NCI-H1694 (cell line): Measurements from ENCODE around the gene SLC9A9.

Experiments
- DNase-seq: peaks from one replicate; lab custom pipeline; 2025; lab: John Stamatoyannopoulos, UW

SLC9A9 gene

DNA sequence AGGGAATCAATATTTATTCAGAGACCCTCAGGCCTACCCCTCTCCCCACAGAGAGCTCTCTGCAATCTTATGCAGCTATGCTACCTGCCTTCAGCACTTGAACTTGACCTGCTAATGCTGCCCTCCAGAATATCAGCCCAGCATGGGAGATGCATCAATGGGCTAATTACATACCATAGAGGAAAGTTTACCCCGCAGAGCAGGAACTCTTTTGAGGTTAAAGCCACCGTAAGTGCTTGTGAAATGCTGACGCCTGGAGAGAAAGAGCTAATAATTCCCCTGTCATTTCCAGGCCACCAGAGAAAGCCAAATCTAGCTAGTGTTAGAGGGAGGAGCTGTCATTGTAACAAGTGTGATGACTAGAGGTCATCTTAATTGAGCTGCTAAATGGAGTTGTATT lies 601.2 kb downstream of the SLC9A9 start:
- DNase-seq = no peak

DNA sequence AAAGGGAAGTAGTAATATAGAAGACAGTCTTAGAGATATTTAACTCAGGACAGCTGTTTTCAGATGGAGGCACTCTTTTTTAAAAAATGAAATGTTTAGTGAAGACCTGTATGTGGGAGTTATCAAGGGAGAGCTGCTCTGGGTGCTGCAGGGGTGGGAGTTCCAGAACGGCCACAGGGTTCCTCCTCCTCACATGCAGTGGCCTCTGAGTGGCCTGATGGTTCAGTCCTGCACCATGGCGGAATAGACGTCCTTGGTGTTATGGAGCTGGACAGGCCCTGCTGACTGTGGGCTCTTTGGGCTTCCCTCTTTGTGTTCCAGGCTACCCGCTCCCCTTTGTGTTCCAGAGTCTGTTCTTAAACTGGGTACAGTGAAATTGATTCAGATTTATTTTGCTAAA lies 602.6 kb downstream of the SLC9A9 start:
- DNase-seq = no peak

DNA sequence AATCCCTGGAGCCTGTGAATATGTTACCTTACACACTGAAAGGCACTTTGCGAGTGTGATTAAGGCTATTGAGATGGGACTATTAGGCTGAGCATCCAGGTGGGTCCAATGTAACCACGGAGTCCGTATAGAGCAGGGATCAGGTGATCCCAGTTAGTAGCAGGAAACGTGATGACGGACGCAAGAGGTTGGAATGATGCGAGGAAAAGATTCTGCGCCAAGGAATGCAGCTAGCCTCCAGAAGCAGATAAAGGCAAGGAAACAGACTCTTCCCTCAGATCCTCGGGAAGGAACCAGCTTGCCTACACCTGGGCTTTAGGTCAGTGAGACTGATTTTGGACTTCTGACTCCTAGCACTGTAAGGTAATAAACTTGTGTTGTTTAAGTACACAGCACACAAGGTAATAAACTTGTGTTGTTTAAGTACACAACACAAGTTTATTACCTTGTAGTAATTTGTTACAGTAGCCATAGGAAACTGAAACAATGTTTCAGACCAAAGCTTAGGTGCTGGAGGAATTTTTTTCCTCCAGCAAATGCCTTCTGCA lies 603.7 kb downstream of the SLC9A9 start:
- DNase-seq = no peak

DNA sequence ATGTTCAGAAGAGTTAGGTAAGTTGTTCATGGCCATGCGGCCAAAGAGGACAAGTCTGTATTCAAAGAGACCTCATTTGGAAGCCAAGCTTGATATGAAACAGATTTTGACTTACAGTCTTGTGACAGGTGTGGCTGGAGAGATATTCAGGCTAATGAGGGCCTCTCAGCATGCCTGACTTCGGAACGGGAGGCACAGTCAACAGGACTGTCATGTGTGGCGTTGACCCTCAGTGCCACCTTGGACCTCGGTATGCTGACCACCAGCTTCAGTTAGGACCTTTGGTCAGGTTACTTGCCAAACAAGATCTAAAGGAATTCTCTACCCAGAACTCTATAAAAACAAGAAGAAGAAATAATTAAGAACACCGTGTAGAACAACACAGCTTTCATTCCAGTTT lies 604.6 kb downstream of the SLC9A9 start:
- DNase-seq = no peak

DNA sequence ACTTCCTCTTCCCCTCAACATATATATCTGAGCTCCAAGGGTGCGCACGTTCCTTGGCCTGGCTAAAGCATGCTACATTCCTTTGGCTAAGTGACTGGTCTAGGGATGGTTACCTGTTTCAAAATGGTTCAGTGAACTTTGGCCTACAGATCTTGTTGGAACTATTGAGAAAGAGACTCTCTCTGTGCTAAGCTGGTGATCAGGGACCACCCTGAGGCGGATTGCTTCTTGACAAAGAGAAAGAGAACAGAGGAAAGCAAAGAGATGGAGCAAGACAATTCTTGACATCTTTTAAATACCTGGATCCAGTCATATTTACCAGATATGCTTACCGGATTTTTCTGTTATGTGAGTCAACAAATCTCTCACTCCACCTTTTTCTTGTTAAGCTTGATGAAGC lies 605.6 kb downstream of the SLC9A9 start:
- DNase-seq = no peak

DNA sequence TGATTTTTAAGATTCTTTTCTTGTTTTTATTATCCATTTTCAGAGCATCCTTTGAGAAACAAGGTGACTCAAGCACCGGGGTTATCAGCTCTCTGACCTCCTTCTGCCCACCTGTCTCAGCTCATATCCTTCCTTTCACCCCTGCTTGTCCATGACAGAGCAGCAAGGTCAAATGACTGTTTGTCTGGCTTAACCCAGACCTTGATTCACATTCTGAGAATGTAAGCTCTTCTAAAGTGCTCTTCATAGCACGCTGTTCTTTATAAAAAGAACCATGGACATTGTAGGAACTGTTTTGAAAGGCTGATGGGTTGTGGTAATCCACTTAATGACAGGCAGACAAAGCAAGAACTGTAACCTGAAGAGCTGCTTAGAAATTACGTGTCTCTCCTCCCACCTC lies 606.2 kb downstream of the SLC9A9 start:
- no peak for DNase-seq

DNA sequence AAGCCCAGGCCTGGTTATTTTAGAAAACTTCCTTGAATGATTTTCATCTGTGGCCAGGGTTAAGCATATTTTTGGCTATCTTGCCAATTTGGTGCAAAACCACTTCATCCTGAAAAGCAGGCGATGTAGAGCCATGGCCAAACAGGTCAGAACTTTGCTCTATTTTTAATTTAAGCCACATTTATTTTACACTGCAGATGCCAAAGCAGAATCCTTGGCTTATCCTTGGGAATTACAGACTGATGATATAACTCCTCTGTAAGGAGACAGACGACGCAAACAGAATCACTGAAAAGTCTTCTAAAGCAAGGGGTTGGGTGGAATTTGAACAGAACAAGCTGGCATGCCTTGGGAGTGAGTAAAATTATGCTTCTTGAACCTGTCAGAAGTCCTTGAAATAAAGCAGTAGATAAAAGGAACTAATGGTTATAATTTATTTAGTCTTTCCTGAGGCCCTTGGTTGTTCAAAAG lies 606.8 kb downstream of the SLC9A9 start:
- DNase-seq = no peak

DNA sequence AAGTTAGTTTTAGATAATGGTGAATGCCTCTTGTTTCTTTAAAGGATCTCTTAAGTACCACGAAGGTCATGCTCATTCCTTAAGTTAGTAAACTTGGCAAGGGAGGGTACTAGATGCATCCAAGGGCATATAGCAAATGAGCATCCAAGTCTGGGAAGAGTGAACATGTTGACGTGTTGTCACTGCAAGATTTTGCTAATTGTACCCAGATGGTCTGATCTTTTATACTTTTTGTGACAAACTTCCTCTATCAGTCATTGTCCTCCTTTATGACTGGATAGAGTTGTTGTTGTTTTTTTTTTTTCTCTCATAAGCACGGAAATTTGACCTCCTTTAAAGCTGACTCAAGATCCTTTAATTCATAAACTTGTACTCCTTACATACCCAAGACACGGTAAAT lies 607.4 kb downstream of the SLC9A9 start:
- no peak for DNase-seq

DNA sequence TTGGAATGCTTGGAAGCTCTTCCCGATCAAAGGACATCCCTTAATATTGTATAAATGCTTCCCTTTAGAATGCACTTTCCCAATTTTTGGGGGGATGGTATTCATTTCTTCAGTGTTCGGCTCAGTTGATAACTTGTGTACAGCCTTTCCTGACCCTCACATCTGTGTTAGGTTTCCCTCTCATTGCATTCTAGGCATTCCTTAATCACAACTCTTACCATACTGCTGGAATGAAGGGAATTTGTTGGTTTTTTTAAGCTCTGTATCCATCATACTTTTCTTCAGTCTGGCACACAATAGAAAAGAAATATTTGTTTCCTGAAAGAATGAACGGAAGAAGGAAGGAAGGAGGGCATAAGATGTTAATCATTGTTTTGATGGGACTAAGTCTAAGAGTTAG lies 609.2 kb downstream of the SLC9A9 start:
- DNase-seq = no peak

DNA sequence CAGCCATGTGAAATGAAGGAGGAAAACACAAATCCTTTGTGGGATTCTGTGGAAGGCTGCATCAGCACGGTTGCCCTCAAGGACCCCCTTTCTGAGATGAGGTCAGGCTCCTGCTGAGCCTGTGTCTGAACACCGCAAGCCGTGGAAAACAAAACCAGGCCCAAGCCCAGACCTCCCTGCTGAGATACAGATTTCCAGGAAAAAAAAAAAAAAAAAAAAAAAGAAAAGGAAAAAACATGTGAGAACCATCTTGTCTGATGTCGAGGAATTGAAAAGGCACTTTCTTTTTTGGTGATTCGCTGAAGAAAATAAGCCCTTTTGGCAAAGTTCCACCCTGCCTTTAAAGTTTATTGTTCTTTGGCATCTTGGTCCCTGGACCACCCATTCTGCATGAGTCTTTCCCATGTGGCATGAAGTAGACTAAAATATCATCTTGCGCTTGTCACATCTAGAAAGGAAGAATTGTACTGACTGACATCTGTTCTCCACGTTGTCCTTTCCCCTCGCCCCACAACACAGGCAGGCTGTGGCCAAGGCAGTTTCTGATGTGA lies 611.1 kb downstream of the SLC9A9 start:
- DNase-seq = no peak

DNA sequence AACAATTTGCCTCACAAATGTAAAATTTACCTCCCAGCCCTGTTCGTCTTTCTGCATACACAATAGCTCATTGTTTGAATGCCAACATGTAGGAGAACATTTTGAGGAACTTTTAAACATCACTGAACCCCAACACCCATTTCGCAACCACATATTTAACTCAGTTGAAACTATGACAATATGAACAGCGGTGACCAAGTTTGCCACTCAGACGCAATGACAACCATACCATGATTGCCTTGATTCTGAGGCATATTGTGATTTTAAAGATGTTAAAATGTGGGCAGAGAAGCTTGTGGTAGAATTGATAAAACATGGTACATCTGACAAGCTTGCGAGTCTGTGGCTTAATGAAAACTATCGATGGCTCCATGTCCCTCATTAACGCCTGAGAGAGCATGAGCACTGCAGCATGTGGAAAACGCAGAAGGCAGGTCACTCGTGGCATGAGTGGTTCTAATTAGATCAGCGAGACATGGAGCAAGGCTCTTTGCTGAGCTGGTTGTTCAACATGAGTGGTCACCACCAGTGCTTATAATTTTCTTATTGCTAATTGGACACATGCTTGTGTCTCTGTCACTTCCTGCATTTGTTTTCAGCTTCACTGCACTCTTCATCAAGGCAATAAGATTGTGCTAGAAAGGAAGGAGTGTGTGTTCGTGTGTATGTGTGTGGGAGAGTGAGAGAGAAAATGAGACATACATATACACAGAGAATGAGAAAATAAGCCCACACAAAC lies 611.9 kb downstream of the SLC9A9 start:
- no peak for DNase-seq

DNA sequence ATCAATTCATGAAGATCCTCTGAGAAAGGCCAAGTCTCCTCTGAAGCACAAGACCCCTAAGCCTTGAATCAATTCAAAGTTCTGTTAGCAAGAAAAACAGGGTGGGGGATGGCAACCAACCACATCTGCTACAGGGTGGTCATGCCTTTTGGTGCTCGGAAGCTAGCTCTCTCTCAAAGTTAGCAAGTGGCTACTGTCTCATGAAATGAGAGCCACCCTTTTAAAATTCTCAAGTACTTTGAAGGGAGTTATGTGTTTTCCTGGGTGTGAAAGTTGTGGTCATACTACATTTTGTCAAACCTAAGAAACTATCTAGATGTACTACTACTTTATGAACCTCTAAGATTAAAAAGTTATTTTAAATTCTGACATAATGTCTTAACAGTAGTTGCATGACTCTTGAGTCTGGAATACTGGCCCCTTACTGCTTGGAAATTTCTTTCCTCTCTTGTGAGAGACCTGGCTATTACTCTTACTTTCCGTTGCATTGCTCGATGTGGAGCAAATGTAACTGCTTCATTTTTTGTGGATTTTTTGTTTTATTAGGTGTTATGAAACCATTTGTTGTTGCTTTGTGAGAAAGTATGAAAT lies 612.6 kb downstream of the SLC9A9 start:
- DNase-seq = no peak

DNA sequence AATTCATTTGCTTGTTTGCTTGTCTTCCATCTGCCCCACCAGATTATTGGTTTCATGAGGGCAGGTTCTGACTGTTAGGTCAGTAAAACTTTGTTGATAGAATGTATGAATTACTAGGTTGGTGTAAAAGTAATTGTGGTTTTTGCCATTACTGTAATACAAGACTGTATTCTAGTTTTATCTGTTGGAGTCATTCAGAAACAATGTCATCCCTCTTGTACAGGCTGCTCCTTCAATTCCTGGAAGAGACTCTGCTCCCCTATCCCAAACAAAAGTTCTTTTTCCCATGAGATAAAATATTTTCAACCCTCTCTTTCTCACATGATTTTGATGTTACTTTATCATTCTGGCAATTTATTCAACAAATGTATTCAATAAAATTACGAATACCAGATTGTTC lies 613.7 kb downstream of the SLC9A9 start:
- DNase-seq = no peak

DNA sequence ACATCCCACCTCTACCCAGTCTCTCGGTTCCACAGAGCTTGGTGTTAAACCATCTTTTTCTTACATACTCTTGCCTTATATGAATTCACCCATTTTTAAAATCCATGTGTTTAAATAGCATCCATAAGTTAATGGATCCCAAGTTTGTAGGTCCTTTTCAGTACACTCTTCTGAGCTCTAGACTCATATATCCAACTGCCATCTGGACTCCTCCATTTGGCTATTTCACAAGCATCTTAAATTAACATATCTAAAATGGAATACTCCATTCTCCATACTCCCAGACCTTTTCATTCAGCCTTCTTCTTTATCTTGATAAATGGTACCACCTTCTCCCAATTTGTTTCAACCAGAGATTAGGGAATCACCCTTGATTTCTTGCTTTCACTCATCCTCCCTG lies 615.3 kb downstream of the SLC9A9 start:
- no peak for DNase-seq

DNA sequence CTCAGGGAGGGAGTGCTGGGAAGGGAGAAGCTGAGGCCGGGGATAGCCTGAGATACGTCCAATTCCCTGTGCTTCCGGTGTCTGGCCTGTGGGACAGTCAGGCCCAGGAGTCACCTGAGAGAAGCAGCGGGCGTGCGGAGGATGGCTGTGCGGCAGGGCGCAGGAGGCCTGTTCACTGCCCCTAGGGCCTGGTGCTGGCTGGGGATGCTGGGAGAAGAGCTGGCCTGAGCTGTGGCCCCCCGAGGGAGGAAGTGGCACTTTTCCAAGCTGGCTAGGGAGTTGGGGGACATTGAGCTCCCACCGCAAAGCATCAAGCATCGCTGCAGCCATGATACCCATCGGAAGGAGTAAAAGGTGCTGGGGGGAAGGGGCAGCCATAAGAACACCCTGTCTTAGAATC lies 619.9 kb downstream of the SLC9A9 start:
- DNase-seq = no peak

DNA sequence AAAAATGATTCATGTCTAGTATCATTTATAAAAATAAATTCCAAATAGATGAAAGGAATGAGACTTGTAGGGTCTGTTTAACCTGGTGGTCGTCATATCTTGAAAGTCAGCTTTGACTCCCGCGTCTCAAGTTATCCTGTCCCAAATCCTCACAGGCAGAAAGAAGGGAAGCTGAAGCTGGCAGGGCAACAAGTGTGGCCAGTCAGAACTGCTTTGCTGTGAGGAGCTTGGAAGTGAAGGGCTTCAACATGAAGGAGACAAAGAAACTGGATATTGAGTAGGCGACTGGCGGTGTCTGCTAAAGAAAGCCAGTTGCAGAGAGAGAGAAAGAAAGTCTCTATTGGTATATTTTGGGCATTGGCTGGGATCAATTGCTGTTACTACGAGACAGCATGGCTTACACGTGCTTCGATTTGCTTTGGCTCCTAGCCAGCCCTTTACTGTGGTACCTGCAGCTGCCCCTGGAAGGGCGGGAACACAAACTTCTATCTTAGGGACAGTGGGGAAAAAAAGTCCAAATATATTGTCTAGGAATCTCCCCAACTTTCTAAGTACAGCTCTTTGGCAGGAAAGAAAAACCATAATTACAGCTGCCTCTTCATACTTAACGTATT lies 621.5 kb downstream of the SLC9A9 start:
- DNase-seq = no peak

DNA sequence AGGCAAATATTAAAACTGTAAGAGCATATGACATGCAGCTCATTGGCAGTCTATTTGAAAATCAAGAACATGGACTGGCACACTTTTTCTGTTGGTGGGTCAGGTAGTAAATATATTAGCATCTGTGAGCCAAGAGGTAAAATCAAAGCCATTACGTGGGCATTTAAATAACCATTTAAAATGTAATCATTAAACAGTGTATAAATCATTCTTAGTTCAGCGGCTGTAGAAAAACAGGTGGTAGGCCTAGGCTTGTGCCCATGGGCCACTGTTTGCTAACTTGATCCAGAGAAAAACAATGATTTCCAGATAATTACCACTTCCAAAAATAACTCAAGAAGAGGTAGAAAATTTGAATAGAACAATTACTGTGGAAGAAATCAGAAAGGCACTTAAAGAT lies 623.6 kb downstream of the SLC9A9 start:
- no peak for DNase-seq

DNA sequence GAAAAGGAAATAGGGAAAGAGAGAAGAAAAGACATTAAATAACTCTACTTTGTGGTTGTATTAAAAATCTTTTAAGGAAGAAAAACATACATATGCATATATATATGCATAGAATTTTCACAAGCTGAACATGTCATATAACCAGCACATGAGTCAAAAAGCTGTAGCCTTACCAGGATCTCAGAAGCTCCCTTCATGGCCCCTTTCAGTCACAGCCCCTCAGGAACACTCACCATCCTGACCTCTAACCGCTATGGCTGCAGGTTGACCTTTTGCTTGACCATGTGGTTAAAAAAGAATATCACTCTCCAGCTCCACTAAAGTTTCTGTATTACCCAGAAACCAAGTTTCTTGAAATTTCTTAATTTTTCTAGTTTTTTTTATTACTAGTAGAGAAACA lies 625.3 kb downstream of the SLC9A9 start:
- DNase-seq = no peak

DNA sequence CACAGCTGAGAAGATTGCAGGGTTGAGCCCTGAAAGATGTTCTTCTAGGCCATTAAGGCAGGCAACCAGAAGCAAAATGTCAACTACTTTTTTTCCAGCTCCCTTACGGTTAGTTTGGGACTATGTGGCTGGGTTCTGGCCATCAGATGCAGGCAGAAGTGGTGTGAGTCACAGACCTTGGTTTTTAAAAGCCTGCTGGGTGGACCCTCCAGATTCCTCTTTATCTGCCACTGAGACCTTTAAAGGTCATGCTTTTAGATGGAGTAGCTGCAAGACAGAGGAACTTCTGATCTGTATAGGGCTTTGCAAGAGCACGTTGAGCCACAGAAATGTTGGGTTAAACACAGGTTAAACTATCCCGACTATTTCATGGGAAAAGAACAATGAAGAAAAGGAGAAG lies 625.8 kb downstream of the SLC9A9 start:
- DNase-seq = no peak

DNA sequence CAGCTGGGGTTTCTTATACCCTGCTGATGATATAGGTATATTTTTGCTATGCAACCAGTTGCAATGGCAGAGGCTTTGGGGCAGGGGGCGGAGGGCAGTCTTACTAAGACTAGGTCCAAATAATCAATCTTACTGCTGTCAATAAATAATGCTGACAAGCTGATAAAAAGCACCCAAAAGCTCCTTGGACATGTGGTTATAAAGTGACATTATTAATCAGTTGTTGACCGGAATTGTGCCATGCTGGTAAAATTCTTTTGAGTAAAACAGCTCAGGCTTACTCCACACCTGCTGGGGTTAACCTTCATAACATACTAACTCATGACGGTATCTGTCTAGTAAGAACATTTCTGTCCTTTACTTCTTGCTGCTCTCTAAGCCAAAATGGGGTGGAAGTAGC lies 626.8 kb downstream of the SLC9A9 start:
- no peak for DNase-seq

DNA sequence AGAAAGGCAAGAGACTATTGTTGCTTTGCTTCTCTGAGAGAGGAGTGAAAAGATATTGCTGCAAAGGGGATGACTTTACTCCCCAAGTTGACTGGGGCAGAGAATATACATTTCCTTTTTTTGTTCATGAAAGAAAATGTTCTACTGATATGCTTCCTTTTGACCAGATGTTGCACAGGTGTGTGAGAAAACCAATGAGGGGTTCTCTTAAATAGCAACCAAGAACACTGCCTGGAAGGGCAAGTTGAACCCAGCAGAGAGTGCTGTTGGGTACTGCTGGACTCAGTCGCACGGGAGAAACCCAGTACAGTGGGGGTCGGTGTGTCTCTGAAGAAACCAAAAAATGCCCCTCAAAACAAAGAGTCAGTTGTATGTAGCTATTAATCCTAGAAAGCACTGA lies 627.5 kb downstream of the SLC9A9 start:
- no peak for DNase-seq

DNA sequence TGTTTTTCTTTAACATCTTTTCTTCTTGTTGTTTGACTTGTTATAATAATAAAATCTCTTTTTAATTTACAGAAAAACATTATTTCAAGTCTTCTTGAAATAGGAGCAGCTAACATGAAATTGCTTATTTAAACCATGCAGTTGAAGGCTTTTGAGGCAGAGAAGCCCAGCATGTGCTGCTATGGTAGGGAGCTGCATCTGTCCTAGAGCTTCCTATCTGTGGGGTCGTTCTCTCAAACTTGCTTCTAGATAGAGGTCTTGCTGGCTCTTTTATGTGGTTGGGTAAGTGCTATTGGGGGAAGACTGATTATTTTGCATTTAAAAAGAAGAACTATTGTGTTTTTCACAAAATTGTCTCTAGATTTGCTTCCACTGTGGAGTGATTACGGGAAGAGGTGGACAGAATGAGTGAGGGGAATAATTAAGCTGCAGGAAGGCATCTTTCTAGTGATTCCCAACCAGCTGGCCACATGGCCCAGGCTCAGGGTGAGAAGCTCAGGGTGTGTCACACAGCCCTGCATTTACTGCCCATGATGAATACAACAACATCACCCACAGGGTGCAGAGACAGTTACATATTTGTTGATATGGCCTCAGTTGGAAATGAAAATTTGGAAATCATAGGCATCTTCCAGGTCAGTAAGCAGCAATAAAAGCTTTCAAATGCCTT lies 630.0 kb downstream of the SLC9A9 start:
- no peak for DNase-seq
